ENCODE data around the gene IFNK.

The IFNK gene

DNA sequence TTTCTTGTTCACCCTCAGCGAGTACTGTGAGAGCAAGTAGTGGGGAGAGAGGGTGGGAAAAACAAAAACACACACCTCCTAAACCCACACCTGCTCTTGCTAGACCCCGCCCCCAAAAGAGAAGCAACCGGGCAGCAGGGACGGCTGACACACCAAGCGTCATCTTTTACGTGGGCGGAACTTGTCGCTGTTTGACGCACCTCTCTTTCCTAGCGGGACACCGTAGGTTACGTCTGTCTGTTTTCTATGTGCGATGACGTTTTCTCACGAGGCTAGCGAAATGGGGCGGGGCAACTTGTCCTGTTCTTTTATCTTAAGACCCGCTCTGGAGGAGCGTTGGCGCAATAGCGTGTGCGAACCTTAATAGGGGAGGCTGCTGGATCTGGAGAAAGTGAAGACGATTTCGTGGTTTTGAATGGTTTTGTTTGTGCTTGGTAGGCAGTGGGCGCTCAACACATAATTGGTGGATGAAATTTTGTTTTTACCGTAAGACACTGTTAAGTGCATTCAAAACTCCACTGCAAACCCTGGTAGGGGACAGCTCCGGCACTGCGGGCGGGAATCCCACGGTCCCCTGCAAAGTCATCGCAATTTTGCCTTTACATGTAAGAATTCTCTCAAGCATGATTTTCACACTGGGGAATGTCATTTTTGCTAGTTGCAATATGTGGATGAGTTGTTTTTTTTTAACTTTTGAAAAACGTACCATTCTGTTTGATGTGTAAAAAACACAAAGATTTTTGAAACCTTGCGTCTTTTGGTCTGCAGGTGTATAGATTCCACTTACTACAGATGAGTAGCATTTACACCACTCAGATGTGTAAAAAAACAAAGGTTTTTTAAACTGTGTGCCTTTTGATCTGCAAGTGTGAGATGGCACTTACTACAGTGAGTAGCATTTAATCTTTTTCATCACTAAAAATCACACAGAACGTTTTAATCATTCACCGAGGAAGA, 49.8 kb downstream of the IFNK start:
- DNase-seq: peak; percentile 98

Measured in DMS79 (cell line).